Measurements from ENCODE around the gene PRPH. TPM values are rescaled to one million over a fixed set of nuclear protein-coding genes. Genes with fewer than 3 reads are reported as not detected.

PRPH gene
- total and polyA plus RNA-seq, 9 of the 15 experiments (the other 6 are each of a cell fraction or from before 2014, with no cell fraction given): 0.27 to 1.9 (median 1.3) TPM; not detected in 1

GRCh38 chr12:49336645-49337584, 42.0 kb downstream of the PRPH start, which contains the start of gene C1QL4 (continued):
- TF ChIP-seq REST (IDR thresholded peaks at IDR 0.05; ENCODE audit: borderline replicate concordance) (peak; percentile 61), REST (CRISPR knock-in tag; IDR thresholded peaks at IDR 0.05; ENCODE audit: low read depth) (no peak), ZFPM2 (CRISPR knock-in tag; IDR thresholded peaks at IDR 0.05) (no peak), KDM2B (CRISPR knock-in tag; IDR thresholded peaks at IDR 0.05) (peak; percentile 95), POLR3A (IDR thresholded peaks at IDR 0.05; ENCODE audit: borderline replicate concordance, extremely low read depth, insufficient read depth, insufficient read length) (no peak), MYBL2 (IDR thresholded peaks at IDR 0.05; ENCODE audit: low read depth) (no peak), MYBL2 (CRISPR knock-in tag; IDR thresholded peaks at IDR 0.05; ENCODE audit: borderline replicate concordance) (no peak), RBM17 (IDR thresholded peaks at IDR 0.05; ENCODE audit: borderline replicate concordance, low read depth, low read length) (no peak), ZNF511 (CRISPR knock-in tag; IDR thresholded peaks at IDR 0.05) (0 out of 2 replicates have a peak, but pooled peaks have one; percentile 35)
- TF ChIP-seq, protein P1, sequence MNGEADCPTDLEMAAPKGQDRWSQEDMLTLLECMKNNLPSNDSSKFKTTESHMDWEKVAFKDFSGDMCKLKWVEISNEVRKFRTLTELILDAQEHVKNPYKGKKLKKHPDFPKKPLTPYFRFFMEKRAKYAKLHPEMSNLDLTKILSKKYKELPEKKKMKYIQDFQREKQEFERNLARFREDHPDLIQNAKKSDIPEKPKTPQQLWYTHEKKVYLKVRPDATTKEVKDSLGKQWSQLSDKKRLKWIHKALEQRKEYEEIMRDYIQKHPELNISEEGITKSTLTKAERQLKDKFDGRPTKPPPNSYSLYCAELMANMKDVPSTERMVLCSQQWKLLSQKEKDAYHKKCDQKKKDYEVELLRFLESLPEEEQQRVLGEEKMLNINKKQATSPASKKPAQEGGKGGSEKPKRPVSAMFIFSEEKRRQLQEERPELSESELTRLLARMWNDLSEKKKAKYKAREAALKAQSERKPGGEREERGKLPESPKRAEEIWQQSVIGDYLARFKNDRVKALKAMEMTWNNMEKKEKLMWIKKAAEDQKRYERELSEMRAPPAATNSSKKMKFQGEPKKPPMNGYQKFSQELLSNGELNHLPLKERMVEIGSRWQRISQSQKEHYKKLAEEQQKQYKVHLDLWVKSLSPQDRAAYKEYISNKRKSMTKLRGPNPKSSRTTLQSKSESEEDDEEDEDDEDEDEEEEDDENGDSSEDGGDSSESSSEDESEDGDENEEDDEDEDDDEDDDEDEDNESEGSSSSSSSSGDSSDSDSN (IDR thresholded peaks at IDR 0.05; ENCODE audit: borderline replicate concordance in 1 of 2, low read depth in 2 of 2, low read length in 2 of 2): peak; percentile 80 to 89; a peak in 2 of 4 replicates
- TF ChIP-seq, protein P2, sequence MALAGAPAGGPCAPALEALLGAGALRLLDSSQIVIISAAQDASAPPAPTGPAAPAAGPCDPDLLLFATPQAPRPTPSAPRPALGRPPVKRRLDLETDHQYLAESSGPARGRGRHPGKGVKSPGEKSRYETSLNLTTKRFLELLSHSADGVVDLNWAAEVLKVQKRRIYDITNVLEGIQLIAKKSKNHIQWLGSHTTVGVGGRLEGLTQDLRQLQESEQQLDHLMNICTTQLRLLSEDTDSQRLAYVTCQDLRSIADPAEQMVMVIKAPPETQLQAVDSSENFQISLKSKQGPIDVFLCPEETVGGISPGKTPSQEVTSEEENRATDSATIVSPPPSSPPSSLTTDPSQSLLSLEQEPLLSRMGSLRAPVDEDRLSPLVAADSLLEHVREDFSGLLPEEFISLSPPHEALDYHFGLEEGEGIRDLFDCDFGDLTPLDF (CRISPR knock-in tag; IDR thresholded peaks at IDR 0.05): no peak

Data from K562 (cell line).